ENCODE data around the gene CYTH1. TPM values are rescaled to one million over a fixed set of nuclear protein-coding genes. Genes with fewer than 3 reads are reported as not detected.
"Not testable (repeated sequence)": the region's sequence is repeated elsewhere in the genome, so short reads cannot be mapped to it uniquely, and the experiment has no call there.

The CYTH1 gene
- total RNA-seq, 2 experiments from 2014 or later, result 521 to 525 TPM

- CTCF ChIA-PET, result interaction anchor here (1.1 to 1.7 kb wide), 4 partner anchors 15 to 46 kb away, joined by 3 to 7 read pairs (median 4); no protein-coding TSS in a partner anchor
- no peak for TF ChIP-seq CTCF (IDR thresholded peaks at IDR 0.05)
- Histone ChIP-seq H3K9me3 (ENCODE audit: control insufficient read depth in 1 of 2, insufficient read depth in 1 of 2, low read length in 2 of 2) (no peaks in the 10 kb centered on the region), H3K27ac (ENCODE audit: low read depth in 1 of 2, low read length in 2 of 2) (peak overlapping the region; percentile 86 to 97), H3K36me3 (ENCODE audit: insufficient read depth, low read length) (peaks cover 7% of the 10 kb centered on the region), H3K4me1 (ENCODE audit: insufficient read depth, low read length) (peaks cover 78% of the 10 kb centered on the region), H3K27me3 (ENCODE audit: control insufficient read depth in 1 of 2, insufficient read depth in 2 of 2, low read length in 2 of 2) (no peaks in the 10 kb centered on the region), H3K4me3 (ENCODE audit: low read length) (peak overlapping the region; percentile 93)
- DNase-seq (peak in 10 of 14 experiments; percentile 29 to 79 (median 51)), ATAC-seq (ENCODE audit: poor library complexity) (peak; percentile 16)
- intact Hi-C loops (cut with DNase I, micrococcal nuclease), result loop anchor here in 1 of 2 experiments (2.0 to 5.0 kb wide), 2 partner anchors 34 to 36 kb away; no protein-coding TSS in a partner anchor
- no peaks in the 10 kb centered on the region for H3K9me3 Mint-ChIP-seq
- H3K36me3 Mint-ChIP-seq (ENCODE audit: low read depth), result peaks cover 45% of the 10 kb centered on the region
- H3K27me3 Mint-ChIP-seq, result no peaks in the 10 kb centered on the region
- peak overlapping the region; percentile 95 for H3K27ac Mint-ChIP-seq
- POLR2A ChIA-PET, result interaction anchor here (0.6 to 6.2 kb wide), 17 partner anchors 9 to 655 kb away, joined by 3 to 60 read pairs (median 9); no protein-coding TSS in a partner anchor
- H3K4me3 Mint-ChIP-seq, result peak overlapping the region; percentile 96
- H3K4me1 Mint-ChIP-seq (ENCODE audit: low read depth), result peaks cover 60% of the 10 kb centered on the region
Measured at GRCh38 chr17:78781104-78781892, 775 bp downstream of the CYTH1 start.

- no peaks in the 10 kb centered on the region for H3K9me3 ChIP-seq (ENCODE audit: control insufficient read depth in 1 of 2, insufficient read depth in 1 of 2, low read length in 2 of 2)
- Mint-ChIP-seq H3K4me1 (ENCODE audit: low read depth) (peaks cover 58% of the 10 kb centered on the region), H3K4me3 (peak overlapping the region; percentile 96), H3K27me3 (no peaks in the 10 kb centered on the region), H3K9me3 (no peaks in the 10 kb centered on the region), H3K27ac (peak overlapping the region; percentile 95), H3K36me3 (ENCODE audit: low read depth) (peaks cover 53% of the 10 kb centered on the region)
- H3K27me3 ChIP-seq (ENCODE audit: control insufficient read depth in 1 of 2, insufficient read depth in 2 of 2, low read length in 2 of 2), result no peaks in the 10 kb centered on the region
- DNase-seq (peak in 3 of 14 experiments; percentile 34 to 56 (median 40)), ATAC-seq (ENCODE audit: poor library complexity) (no peak)
- H3K4me1 ChIP-seq (ENCODE audit: insufficient read depth, low read length), result peaks cover 76% of the 10 kb centered on the region
- intact Hi-C loops (cut with DNase I, micrococcal nuclease), result loop anchor here (1.0 to 5.0 kb wide), 4 partner anchors 32 to 37 kb away; no protein-coding TSS in a partner anchor
- H3K36me3 ChIP-seq (ENCODE audit: insufficient read depth, low read length), result peaks cover 7% of the 10 kb centered on the region
- H3K27ac ChIP-seq (ENCODE audit: low read depth in 1 of 2, low read length in 2 of 2), result peak overlapping the region; percentile 86 to 91
- H3K4me3 ChIP-seq (ENCODE audit: low read length), result peak overlapping the region; percentile 93
- ChIA-PET POLR2A (interaction anchor here (0.6 to 6.2 kb wide), 25 partner anchors 9 to 1339 kb away, joined by 3 to 60 read pairs (median 7); partner anchors contain the start of gene USP36), CTCF (interaction anchor here (0.8 to 1.7 kb wide), 9 partner anchors 9 to 45 kb away, joined by 3 to 7 read pairs (median 4); no protein-coding TSS in a partner anchor)
- no peak for TF ChIP-seq CTCF (IDR thresholded peaks at IDR 0.05)
Measured at GRCh38 chr17:78780335-78780734, 1.7 kb downstream of the CYTH1 start.

GRCh38 chr17:78779850-78780249 is 2.2 kb downstream of the CYTH1 start:
- DNase-seq (peak in 13 of 14 experiments; percentile 48 to 93 (median 62)), ATAC-seq (ENCODE audit: poor library complexity) (peak; percentile 53)
- Histone ChIP-seq H3K4me1 (ENCODE audit: insufficient read depth, low read length) (peaks cover 74% of the 10 kb centered on the region), H3K9me3 (ENCODE audit: control insufficient read depth in 1 of 2, insufficient read depth in 1 of 2, low read length in 2 of 2) (no peaks in the 10 kb centered on the region), H3K27me3 (ENCODE audit: control insufficient read depth in 1 of 2, insufficient read depth in 2 of 2, low read length in 2 of 2) (no peaks in the 10 kb centered on the region), H3K36me3 (ENCODE audit: insufficient read depth, low read length) (peaks cover 7% of the 10 kb centered on the region), H3K4me3 (ENCODE audit: low read length) (peak overlapping the region; percentile 93), H3K27ac (ENCODE audit: low read depth in 1 of 2, low read length in 2 of 2) (peak overlapping the region; percentile 86 to 91)
- peak overlapping the region; percentile 95 for H3K27ac Mint-ChIP-seq
- intact Hi-C loops (cut with DNase I, micrococcal nuclease), result loop anchor here (1.0 to 5.0 kb wide), 8 partner anchors 19 to 71 kb away; no protein-coding TSS in a partner anchor
- POLR2A ChIA-PET, result interaction anchor here (0.6 to 6.2 kb wide), 24 partner anchors 9 to 1339 kb away, joined by 3 to 60 read pairs (median 7); partner anchors contain the start of genes TMC6 and USP36
- CTCF ChIA-PET, result interaction anchor here (0.8 to 1.7 kb wide), 8 partner anchors 10 to 44 kb away, joined by 3 to 7 read pairs (median 4); no protein-coding TSS in a partner anchor
- H3K9me3 Mint-ChIP-seq, result no peaks in the 10 kb centered on the region
- H3K4me1 Mint-ChIP-seq (ENCODE audit: low read depth), result peaks cover 58% of the 10 kb centered on the region
- no peaks in the 10 kb centered on the region for H3K27me3 Mint-ChIP-seq
- H3K36me3 Mint-ChIP-seq (ENCODE audit: low read depth), result peaks cover 58% of the 10 kb centered on the region
- TF ChIP-seq CTCF (IDR thresholded peaks at IDR 0.05), result peak; percentile 23
- peak overlapping the region; percentile 96 for H3K4me3 Mint-ChIP-seq

- peaks cover 74% of the 10 kb centered on the region for H3K4me1 ChIP-seq (ENCODE audit: insufficient read depth, low read length)
- Mint-ChIP-seq H3K27ac (peak overlapping the region; percentile 95), H3K4me1 (ENCODE audit: low read depth) (peaks cover 58% of the 10 kb centered on the region), H3K4me3 (peak overlapping the region; percentile 96), H3K36me3 (ENCODE audit: low read depth) (peaks cover 64% of the 10 kb centered on the region)
- CTCF ChIA-PET, result interaction anchor here (0.9 to 1.7 kb wide), 3 partner anchors 30 to 44 kb away, joined by 3 to 7 read pairs (median 4); no protein-coding TSS in a partner anchor
- ATAC-seq (ENCODE audit: poor library complexity); H3K36me3 ChIP-seq (ENCODE audit: insufficient read depth, low read length); H3K27me3 ChIP-seq (ENCODE audit: control insufficient read depth in 1 of 2, insufficient read depth in 2 of 2, low read length in 2 of 2); H3K27me3 Mint-ChIP-seq; H3K9me3 Mint-ChIP-seq; H3K9me3 ChIP-seq (ENCODE audit: control insufficient read depth in 1 of 2, insufficient read depth in 1 of 2, low read length in 2 of 2); DNase-seq: not testable (repeated sequence)
- POLR2A ChIA-PET, result interaction anchor here (0.7 to 6.2 kb wide), 20 partner anchors 8 to 1901 kb away, joined by 3 to 60 read pairs (median 8); partner anchors contain the start of gene TMC6
- H3K4me3 ChIP-seq (ENCODE audit: low read length), result peak overlapping the region; percentile 93
- intact Hi-C loops (cut with DNase I, micrococcal nuclease), result loop anchor here (1.0 to 5.0 kb wide), 4 partner anchors 18 to 70 kb away; no protein-coding TSS in a partner anchor
- H3K27ac ChIP-seq (ENCODE audit: low read depth in 1 of 2, low read length in 2 of 2), result peak overlapping the region; percentile 86 to 91
Measured at GRCh38 chr17:78779286-78779651, 2.8 kb downstream of the CYTH1 start.

All from CD4-positive, alpha-beta T cell (primary cell).